Activated effector memory CD4-positive, alpha-beta T cell treated with anti-CD3 and anti-CD28 coated beads, Interleukin-2, amount 50 U/mL, for 16 hours (primary cell): ENCODE measurements around the gene SH3D21.

Source experiments
- DNase-seq: peaks from one replicate; pipeline ENCODE4 v3.0.0-alpha.2; 2020

The SH3D21 gene

DNA sequence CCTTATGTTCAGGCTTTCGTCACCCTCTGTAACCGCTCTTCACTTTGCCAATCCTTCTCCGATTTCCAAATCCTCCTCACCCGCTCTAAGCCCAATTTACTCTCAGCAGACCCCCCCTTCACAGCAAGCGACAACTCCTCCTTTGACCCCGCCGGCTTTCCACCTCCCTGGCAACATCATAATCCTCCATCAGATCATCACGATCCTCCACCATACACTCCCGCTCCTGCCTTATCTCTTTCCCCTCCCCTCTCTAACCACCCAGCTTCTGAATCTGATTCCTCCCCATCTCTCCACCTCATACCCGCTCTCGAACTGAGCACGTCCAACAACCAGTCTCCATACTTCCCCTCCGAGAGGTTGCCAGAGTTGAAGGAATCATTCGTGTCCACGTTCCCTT, 24.8 kb downstream of the SH3D21 start:
- DNase-seq: no peak

DNA sequence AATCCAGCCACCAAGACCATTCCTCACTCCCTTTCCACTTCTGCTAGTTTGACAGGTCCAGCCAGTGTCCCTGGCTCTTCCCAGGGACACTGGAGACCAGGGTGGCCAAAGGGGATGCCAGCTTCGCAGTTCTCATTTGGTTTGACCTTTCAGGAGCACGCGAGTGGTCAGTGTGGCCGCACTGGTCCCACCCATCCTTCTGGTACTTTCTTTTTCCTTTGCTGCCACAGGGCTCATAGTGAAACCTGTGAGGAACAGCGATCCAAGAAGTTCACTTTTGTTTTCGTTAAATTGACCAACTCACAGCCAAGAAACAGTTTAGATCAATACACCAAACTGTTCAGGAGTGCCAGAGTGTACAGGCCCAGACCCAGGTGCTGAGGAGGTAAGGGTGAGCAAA, 31.7 kb downstream of the SH3D21 start:
- DNase-seq: no peak

DNA sequence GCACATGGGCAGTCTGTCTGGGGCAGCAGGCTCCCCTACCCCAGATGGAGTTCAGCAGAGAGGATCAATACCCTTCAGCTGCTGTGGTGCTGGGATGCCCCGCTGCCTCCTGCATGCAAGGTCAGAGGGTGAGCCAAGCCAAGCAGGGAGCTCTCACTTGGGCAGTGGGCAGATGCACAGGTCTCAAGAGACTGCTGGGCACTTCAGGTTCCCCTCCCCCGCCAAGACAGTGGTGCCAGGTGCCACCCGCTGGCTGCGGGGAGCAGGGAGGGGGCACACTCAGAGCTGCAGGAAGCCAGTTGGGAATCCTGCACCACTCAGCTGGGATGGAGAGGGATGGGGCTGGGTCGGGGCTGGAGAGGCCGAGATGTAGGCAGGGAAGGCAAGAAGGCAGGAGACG, 33.0 kb downstream of the SH3D21 start:
- DNase-seq: no peak

DNA sequence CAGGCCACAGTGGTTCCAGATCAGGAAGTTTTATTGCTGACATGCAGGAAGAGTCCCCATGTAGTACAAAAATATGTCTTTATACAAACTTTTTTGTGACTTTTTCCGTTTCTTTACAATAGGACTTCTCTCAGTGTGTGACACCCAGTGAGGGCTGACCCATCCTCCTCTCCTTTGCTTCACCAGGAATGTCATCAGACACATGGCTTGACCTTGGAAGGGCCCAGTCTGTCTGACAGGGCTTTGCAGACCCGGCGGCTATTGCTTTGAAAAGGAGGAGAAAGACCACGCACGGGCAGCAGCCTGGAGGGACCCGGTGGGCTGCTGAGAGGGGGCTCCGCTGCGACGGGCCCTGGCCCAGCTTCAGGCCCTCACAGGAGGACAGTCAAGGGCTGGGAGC, 33.4 kb downstream of the SH3D21 start:
- no peak for DNase-seq

DNA sequence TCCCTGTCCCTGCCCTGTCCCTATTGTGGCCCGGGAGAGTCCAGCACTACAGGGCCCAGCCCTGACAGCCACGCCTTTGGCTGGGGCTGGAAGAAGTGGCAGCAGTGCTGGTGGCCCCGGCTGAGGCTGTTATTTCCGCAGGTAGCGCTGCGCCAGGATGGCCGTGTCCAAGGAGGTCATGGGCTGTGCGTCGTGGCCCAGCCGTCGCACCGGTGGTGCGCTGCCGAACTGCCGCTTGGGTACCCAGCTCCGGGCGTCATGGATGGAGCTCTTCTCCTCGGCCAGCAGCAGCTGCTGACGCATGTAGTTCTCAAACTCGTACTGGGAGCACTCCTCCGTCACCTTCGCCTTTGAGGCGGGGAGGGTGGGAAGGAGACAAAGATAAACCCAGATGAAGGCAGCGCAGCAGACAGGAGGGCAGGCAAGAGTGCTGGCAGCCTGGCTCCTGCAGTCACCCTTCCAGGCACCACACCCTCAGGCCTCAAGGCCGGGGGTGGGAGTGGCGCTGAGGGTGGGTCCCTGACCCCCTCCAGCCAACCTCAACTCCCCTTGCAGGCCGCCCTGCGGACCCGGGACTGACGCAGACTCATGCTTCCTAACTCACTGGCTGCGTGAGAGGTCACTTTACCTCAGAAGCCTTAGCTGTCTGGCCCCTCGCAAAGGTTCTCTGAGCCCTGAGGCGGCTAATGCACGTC, 35.6 kb downstream of the SH3D21 start:
- no peak for DNase-seq

DNA sequence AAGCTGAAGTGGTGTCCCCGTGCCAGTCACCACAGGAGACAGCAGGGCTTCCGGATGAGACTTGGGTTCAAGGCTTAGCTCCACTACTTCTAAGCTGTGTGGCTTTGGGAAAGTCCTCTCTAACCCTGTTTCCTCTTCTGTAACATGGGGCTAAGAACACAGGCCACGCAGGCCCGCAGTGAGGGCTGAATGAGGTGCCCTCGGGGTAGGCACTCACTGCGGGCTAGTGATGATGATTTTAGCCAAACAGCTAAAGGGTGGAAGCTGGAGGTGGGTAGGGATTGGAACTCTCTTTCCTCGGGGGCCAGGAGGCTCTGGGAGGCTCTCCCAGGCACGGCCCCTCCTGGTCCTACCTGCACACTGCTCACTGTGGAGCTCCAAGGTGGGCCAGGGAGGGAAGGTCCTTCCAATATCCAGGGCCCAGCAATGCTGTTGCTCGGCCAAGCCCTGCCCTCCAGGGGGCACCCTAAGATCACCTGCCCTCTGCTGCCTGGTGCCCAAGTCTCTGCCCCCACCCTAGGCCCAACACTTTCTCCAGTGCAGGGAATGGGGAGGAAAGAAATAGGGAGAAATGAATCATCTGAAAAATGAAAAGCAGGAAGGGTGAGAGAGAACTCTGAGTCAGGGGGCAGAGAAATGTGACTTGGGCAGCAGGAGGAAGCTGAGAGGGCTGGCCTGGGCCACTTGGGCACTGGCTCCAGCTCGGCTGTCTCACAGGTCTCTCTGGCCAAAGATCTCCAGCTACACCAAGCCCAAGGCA, 36.4 kb downstream of the SH3D21 start:
- DNase-seq: peak; percentile 85

DNA sequence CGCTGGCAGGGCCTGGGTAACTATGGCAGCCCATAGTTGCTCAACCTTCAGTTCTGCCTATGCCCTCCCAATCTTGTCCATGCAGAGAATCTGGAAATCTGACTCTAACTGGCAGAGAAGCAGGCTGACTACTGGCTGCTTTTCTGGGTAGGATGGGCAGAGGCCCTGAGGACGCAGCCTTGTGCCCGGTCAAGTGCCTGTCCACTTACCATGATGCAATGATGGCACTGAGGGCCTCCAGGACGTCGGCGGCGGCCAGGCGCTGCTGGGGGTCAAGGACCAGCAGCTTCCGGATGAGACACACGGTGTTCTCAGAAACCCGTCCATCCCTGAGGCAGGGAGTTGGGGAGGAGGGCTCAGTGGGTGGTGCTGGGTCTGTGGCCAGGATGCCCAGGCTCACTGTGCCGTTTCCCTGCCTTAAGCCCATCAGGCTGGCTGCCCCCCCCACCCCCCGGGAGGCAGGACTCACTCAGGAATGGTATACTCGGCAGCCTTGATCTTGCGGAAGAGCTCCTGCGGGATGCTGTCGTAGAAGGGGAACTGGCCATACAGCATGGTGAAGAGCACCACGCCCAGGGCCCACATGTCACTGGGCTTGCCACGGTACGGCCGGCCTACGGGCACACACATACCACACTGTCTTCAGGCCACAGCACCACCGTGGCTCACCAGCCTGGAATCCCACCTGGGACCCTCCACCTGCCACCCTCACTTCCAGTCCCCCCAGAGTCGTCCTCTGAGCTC, 37.7 kb downstream of the SH3D21 start:
- no peak for DNase-seq

DNA sequence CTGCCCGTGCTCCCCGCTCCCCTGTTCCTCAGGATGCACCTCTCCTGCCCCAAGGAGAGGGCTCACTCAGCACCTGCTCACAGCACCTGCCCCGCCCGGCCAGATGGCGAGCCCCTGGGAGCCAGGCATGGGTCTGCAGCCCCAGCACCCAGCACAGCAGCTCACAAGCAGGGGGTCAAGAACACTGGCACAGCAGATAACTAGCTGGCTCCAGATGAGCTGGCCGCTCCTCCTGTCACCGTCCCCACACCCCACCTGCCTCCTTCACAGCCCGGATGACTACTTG, 38.2 kb downstream of the SH3D21 start:
- DNase-seq: no peak

DNA sequence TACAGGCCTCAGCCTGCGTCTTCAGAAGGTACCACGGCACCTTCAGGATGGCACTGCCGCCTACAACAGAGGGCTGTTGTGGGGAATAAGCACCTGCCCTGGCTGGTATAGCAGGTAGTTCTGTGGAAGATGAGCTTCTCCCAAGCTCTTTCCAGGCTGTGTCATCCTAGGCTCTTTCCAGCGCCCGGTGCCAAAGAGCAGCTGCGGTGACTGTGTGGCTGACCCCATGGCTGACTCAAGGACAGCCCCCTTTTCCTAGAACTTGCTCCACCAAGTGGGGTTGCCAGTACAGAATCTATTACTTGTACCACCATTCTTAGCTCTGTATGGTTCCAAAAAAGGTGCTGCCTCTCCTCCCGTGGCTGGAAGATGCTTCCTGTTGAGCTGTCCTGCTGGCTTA, 39.2 kb downstream of the SH3D21 start:
- DNase-seq: no peak

DNA sequence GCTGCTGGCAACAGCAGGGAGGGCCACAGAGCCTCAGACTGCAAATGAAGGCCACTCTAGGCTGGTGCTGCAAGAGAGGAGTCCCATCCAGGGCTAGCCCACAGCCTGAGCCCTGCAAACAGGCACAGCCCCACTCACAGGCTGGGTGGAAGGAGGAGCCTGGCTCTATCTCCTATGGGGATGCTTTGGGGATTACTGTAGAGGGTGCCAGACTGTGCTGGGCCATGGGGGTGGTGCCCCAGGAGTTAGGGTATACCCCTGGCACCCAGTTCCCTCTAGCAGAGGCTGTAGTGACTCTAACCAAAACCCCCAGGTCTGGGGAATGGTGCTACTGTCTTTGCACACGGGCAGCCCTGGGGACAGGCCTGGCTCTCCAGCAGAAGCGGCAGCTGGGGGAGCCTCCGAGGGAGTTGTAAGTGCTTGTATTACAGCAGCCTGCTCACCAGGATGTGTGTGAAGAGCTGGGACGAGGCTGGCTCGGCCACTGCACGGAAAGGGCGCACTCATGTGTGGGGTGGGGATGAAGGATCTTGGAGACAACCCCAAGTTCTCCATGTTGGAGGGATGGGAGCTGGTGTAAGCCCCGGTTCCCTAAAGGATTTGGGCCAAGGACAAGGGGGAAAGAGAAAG, 40.7 kb downstream of the SH3D21 start:
- DNase-seq: no peak

DNA sequence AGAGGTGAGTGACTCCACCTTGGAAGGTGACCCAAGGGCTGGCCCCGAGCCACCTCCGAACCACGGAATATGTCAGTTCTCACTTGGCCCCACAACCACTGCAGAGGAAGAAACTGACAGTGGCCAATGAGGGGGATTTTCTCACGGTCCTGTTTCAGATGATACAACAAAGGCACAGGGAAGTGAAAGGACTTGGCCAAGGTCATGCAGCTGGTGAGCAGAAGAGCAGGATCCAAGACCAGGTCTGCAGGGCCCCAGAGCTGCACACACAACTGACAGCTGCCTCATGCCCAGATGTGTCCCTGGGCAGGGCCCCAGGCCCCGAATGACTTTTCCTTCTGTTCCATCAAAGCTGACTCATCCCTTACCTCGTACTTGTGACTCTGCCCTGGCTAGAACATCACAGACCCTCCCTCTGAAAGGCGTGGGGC, 43.1 kb downstream of the SH3D21 start:
- no peak for DNase-seq

DNA sequence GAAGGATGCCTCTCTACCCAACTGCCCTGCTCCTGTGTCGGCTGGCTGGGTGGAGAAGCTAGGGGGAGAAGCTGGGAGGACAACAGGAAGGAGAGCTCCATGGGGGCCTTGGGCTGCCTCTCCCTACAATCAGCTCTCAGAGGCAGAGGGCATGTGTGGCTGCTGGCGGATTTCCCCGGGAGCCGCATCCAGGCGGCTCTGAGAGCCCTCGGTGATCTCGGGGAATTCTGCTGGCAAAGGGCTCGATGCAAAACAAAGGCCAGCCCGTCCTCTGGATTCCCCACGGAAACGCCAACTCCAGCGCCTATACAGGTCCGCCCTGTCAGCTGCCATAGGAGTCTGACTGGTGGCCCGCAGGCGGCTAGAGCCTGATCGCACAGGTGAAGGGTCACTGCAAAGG, 43.7 kb downstream of the SH3D21 start:
- no peak for DNase-seq

DNA sequence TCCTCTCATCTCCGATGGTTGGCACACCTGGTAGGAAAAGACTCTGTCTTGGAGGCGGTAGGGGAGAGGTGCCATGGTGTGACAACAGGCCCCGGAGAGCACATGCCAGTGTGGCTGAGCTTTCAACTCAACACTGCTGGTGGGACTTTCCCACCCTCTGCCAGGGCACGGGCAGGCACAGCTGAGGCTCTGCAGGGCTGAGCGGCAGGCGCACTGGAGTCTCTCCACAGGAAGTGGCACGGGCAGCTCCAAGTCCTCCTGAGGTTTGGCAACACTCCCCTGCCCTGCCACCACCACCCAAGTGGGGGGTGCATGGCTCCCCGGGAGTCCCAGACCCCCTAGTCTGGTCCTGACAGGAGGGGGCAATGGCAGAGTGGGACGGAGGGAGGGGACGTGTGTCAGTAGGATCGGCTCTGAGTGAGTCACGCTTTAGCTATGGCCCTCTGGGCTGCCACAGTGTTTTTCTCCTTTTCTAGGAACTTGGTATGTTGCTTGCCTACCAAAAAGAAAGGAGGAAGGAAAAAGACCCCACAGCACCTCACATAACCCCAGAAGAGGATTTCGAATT, 44.6 kb downstream of the SH3D21 start:
- DNase-seq: peak; percentile 85

DNA sequence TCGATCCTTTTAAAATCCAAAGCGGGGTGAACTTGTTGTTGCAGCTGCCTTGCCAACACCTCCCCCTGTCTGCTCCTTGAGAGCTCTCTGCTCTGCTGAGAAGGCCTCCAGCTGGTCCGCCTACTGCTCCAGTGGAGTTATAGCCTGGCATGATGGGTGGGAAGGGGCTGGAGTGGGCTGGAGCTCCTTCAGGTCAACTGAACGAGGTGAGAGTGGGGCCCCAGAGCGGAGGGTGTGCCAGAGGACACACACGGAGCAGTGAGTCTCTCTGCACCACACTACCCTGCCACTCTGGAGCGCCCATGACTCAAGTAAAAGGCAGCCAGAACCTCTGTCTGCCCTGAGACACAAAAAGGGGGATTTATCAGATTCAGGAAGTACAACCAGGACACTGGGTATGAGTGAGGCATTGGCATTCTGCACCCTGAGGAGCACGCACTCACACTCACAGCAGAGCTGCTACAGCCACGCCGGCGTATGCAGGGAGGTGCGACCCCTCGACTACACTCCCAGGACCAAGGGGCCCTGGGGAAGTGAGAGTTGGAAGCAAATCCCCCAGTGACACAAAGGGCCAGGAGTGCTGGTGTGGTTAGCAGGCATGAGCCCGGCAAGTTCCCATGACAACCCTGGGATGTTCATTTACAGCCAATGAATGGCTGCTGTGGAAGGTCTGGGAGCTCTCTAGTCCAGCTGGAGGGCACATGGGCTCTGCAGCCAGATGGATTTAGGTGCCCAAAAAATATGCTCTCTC, 45.2 kb downstream of the SH3D21 start:
- no peak for DNase-seq

DNA sequence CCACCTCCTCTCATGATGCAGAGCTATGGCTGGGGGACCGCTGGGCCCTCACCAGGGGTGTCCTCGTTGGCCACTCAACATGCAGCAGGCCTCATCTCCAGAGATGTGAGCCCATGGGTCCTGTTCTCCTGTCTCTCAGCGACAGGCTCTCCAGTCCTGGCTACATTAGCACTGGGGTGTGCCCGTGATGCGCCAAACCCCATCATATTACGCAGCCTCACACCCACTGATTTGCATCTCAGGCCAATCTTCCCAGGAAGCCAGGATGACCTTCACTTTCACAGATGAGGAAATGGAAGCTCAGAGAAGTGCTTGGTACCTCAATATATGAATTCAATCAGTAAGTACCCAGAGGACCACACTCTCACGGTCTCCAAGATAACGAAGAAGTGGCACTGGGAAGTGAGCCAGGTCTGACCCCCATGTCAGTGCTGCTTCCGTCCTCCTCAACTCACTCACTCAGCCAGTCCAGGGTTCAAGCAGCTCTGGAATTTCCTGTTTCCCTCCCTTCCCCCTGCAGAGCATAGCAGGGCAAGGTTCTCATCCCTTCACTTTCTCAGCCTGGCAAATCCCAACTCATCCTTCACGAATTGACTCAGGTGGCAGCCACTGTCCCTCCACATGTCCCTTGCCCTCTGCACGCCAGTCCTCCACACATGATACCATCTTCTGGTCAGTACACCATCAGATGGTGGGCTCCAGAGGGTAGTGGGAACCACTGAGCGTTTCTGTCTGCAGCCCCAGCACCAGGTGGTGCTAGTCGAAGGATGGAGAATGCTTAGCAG, 46.1 kb downstream of the SH3D21 start:
- no peak for DNase-seq

DNA sequence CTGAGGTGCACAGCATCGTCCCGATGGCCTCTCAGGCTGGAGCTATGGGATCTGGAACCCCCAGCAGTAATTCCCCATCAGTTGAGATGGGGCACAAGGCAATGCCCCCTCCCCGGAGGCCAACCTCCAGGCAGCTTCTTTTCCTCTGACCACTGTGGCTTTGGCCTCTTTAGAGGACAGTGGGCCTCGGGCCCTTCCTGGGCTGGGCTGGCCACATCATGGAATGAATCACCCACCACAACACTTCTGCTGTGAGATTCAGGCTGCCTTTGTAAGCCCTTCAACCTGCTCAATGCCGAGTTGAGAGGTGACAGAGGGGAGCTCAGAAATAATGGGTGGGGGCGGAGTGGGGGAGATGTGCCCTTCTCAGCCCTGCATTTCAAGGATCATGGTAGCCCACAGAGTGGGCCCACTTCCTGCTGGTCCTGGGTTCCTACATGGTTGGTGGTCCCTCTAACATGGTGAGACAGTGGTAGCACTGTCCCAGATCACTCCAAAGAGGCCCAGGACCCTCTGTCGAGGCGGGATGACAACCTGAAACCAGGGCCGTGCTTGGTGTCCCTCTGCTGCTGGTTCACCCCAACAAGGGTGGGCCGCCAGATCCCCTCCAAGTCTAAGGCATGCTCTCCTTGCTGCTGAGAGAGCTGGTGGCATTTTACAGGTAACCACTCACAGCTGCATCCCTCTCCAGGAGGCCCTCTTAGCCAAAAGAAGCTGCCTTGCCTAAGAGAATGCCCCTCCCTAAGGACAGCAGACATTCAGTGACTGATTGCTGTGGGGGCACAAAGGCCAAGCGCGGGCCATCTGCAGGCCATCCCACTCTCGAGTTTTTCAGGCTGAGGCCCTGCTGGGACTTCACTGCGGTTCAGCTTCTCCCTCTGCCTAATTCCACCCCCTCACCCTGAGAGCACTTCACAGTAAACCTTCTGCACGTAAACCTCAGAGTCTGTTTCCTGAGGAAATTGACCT, 47.0 kb downstream of the SH3D21 start:
- no peak for DNase-seq

DNA sequence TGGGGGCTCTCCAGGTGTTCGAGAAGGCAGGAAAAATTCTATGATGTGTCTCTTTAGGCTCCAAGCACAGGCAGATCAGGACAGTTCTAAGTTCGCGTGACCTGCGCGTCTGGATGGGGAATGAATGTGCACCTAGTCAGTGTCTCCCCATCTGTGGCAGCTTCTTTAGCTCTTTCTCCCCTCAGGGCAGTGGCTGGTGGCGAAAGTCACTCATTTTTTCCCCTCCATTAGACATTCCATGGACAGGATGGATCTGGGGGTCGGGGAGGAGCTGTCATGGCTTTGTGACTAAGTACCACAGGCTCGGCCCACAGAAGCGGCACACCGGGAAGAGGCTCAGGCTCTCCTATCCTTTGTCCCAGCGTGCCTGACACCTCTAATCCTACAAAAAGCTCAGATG, 48.3 kb downstream of the SH3D21 start:
- no peak for DNase-seq

DNA sequence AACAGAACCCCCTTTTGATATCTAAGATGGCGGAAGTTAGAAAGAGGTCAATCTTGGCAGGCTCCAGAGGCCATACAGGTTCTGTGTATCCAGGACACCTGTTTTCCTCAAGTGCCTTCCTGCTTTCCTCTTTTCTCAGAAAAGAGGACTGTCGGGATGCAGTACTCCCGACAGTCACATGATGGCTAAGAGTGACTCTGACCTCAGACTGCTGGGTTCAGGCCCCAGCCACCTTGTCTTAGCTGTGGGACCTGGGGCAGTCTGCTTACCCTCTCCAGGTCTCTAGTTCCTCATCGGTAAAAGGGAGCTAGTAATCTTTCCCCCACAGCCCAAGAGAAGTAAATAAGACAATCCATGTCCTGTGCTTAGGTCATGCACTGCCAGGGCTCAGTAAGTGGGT, 49.6 kb downstream of the SH3D21 start:
- no peak for DNase-seq

DNA sequence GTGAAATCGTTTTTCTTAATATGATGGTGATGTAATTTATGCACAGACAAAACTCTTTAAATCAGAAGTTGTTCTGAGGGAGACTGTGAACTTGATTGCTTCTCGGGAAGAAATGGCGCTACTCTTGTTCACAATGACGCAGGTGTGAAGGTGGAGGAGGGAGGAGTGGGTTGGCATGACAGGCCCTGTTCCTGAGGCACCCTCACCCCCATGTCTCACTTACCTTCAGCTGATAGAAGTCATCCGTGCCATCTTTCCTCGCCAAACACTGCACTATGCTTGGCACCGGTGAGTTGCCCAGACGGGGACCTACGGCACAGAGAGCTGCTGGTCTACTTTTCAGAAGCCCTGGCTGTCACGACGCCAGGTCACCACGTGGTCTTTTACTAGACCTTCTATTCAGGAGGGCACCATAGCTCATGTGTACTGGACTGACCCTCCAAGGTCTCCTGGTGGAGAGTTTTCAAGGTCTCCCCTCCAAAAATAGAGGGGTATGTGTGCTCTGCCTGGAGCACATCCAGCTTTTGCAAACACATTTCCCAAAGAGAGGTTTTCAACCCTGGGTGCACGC, 52.4 kb downstream of the SH3D21 start:
- no peak for DNase-seq

DNA sequence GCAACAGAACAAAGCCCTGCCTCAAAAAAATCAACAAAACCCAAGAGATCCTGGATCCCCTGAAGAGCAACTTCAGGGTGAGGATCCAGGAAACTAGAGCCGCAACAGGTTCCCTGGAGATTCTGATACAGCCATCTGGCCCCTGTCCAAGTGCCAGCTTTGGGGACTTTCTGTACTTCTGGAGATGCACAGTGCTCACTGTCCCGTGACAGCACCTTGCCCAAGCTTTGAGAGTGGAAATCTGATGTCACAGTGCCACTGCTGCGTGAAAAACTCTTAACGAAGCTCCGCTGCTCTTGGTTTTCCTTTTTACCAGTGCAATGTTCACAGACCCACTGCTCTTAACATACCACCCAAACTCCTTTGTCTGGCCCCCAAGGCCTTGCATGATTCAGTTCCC, 53.2 kb downstream of the SH3D21 start:
- no peak for DNase-seq
